ENCODE measurements around the gene SCAMP4.

DNA sequence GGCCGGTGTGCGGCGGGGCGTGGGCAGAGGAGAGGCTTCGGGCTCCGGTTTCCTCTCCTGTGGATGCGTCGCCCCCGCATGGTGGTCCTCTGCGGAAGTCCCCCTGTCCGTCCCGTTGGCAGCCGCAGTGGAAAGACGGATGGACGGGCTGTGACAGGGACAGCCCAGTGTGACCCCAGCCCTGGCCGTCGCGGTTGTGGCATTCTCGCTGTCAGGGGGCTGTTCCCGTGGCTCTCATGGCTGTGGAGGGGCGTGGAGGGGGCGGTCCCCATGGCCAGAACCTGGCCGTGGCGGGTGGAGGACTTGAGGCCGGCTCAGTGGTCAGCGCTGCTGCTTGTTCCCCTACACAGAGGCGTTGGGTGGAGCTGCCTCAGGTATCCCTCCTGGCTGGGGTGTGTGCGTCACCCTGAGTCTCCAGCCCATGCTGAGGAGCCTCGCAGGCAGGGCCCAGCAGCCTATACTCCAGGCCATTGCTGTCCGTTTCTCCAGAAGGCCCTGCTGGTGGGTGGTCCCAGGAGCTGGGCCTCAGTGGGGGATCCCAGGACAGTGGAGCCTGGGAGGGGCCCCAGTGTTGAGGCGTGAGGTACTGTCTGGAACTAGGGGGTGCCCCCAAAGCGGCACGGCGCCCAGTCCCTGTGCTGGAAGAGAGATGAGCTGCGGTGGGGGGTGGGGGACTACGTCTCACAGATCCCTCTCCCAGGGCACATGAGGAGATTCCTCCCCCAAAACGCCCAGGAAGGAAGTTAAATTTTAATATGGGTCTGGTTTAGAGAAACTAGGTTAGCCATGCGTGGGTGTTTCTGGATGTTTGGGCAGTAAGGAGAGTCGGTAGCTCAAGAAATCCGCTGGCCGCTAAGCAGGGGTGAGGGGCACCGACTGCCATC lies 56.0 kb downstream of the SCAMP4 start:
- TF ChIP-seq, protein P1, sequence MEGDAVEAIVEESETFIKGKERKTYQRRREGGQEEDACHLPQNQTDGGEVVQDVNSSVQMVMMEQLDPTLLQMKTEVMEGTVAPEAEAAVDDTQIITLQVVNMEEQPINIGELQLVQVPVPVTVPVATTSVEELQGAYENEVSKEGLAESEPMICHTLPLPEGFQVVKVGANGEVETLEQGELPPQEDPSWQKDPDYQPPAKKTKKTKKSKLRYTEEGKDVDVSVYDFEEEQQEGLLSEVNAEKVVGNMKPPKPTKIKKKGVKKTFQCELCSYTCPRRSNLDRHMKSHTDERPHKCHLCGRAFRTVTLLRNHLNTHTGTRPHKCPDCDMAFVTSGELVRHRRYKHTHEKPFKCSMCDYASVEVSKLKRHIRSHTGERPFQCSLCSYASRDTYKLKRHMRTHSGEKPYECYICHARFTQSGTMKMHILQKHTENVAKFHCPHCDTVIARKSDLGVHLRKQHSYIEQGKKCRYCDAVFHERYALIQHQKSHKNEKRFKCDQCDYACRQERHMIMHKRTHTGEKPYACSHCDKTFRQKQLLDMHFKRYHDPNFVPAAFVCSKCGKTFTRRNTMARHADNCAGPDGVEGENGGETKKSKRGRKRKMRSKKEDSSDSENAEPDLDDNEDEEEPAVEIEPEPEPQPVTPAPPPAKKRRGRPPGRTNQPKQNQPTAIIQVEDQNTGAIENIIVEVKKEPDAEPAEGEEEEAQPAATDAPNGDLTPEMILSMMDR (IDR thresholded peaks at IDR 0.05; ENCODE audit: low read length), result no peak
- no peak for TF ChIP-seq EZH2 (IDR thresholded peaks at IDR 0.05; ENCODE audit: borderline replicate concordance, low read length)

Measured in OCI-LY1 (cell line).